Neural cell (in vitro differentiated cells): ENCODE data around the gene YKT6. TPM values are rescaled to one million over a fixed set of nuclear protein-coding genes. Genes with fewer than 3 reads are reported as not detected.

Source experiments
- H2AFZ ChIP-seq: fragments of 200-600, 300-800 bp; sonication (generic), shearing (Covaris generic); 2 replicates; pipeline ENCODE4 v1.6.0; 2014; ENCODE audit warnings: low read depth, mild to moderate bottlenecking, antibody characterized with exemption, low read length, moderate library complexity
- H3F3A ChIP-seq: fragments of 200-600 bp; shearing (Covaris generic); 2 replicates; pipeline ENCODE4 v1.6.1; 2016; ENCODE audit warnings: mild to moderate bottlenecking, moderate library complexity, mixed read lengths, antibody characterized with exemption, low read length; ENCODE audit not compliant: insufficient read depth, poor library complexity, severe bottlenecking
- H3K27ac ChIP-seq: fragments of 200-600, 300-800 bp; sonication (generic), shearing (Covaris generic); 2 replicates; pipeline ENCODE4 v1.5.1; 2014; ENCODE audit warnings: mild to moderate bottlenecking, low read length, moderate library complexity
- H3K27me3 ChIP-seq: fragments of 300-800, 200-600 bp; sonication (generic), shearing (Covaris generic); 2 replicates; pipeline ENCODE4 v1.6.0; 2014; ENCODE audit warnings: mild to moderate bottlenecking, low read depth, low read length, moderate library complexity; ENCODE audit not compliant: insufficient read depth
- H3K36me3 ChIP-seq: fragments of 300-800, 200-600 bp; sonication (generic), shearing (Covaris generic); 2 replicates; pipeline ENCODE4 v1.5.1; 2014; ENCODE audit warnings: mild to moderate bottlenecking, antibody characterized with exemption, low read length, moderate library complexity; ENCODE audit not compliant: insufficient read depth
- H3K4me2 ChIP-seq: fragments of 300-800, 200-600 bp; sonication (generic), shearing (Covaris generic); 2 replicates; pipeline ENCODE4 v1.6.0; 2014; ENCODE audit warnings: mild to moderate bottlenecking, low read length
- H3K4me3 ChIP-seq: fragments of 300-800, 200-600 bp; sonication (generic), shearing (Covaris generic); 2 replicates; pipeline ENCODE4 v1.5.1; 2014; ENCODE audit warnings: mild to moderate bottlenecking, low read length, moderate library complexity
- H3K79me2 ChIP-seq: fragments of 200-600 bp; shearing (Covaris generic); replicated peaks from 2 replicates; pipeline ENCODE4 v1.6.0; 2014; ENCODE audit warnings: mild to moderate bottlenecking, low read length, moderate library complexity; ENCODE audit not compliant: insufficient read depth
- H3K9ac ChIP-seq: fragments of 300-800, 200-600 bp; sonication (generic), shearing (Covaris generic); 2 replicates; pipeline ENCODE4 v1.6.1; 2016; ENCODE audit warnings: mild to moderate bottlenecking, low read length, mixed read lengths
- H3K9me2 ChIP-seq: fragments of 200-600 bp; shearing (Covaris generic); 2 replicates; pipeline ENCODE4 v1.6.1; 2016; ENCODE audit warnings: mild to moderate bottlenecking, low read length, mixed read lengths; ENCODE audit not compliant: insufficient read depth
- H3K9me3 ChIP-seq: fragments of 200-600, 300-800 bp; sonication (generic), shearing (Covaris generic); 2 replicates; pipeline ENCODE4 v1.6.1; 2016; ENCODE audit warnings: mild to moderate bottlenecking, mixed run types, low read length, moderate library complexity, mixed read lengths
- H4K20me1 ChIP-seq: fragments of 200-600 bp; shearing (Covaris generic); 2 replicates; pipeline ENCODE4 v1.6.1; 2016; ENCODE audit warnings: mild to moderate bottlenecking, mixed run types; ENCODE audit not compliant: insufficient read depth
- CTCF ChIP-seq: fragments of 450-650 bp; IDR thresholded peaks from 2 replicates; pipeline ENCODE4 v1.5.1; 2014; ENCODE audit warnings: antibody characterized with exemption, mild to moderate bottlenecking, moderate library complexity; ENCODE audit not compliant: poor library complexity, severe bottlenecking
- EP300 ChIP-seq: fragments of 450-650 bp; conservative IDR thresholded peaks from 2 replicates; pipeline ENCODE4 v1.6.1; 2014; ENCODE audit warnings: antibody characterized with exemption, mild to moderate bottlenecking, moderate library complexity; ENCODE audit not compliant: poor library complexity, severe bottlenecking
- EZH2 ChIP-seq: fragments of 200-600, 300-800 bp; shearing (Covaris generic), sonication (generic); IDR thresholded peaks from 2 replicates; pipeline ENCODE4 v1.6.1; 2014; ENCODE audit warnings: antibody characterized with exemption, low read length, borderline replicate concordance, mild to moderate bottlenecking; ENCODE audit not compliant: insufficient read depth, poor library complexity, severe bottlenecking
- MXI1 ChIP-seq: fragments of 450-650 bp; conservative IDR thresholded peaks from 2 replicates; pipeline ENCODE4 v1.6.1; 2014; ENCODE audit warnings: antibody characterized with exemption, mild to moderate bottlenecking; ENCODE audit not compliant: poor library complexity, severe bottlenecking
- POLR2AphosphoS5 ChIP-seq: IDR thresholded peaks from 2 replicates; pipeline ENCODE4 v1.6.1; 2012
- RAD21 ChIP-seq: fragments of 450-650 bp; conservative IDR thresholded peaks from 2 replicates; pipeline ENCODE4 v1.6.1; 2014; ENCODE audit warnings: antibody characterized with exemption, mild to moderate bottlenecking, moderate library complexity
- REST ChIP-seq: IDR thresholded peaks from 2 replicates; pipeline ENCODE4 v1.6.1; 2012; ENCODE audit warnings: borderline replicate concordance
- SMC3 ChIP-seq: fragments of 450-650 bp; conservative IDR thresholded peaks from 2 replicates; pipeline ENCODE4 v1.6.1; 2014; ENCODE audit warnings: antibody characterized with exemption, mild to moderate bottlenecking, moderate library complexity; ENCODE audit not compliant: poor library complexity
- TAF1 ChIP-seq: IDR thresholded peaks from 2 replicates; pipeline ENCODE4 v1.6.1; 2012; ENCODE audit warnings: low read depth
- polyA plus RNA-seq: library from polyadenylated mRNA; depleted of rRNA; stranded (reverse); fragments of >200 nt; gene quantifications from 2 replicates; pipeline ENCODE4 v1.2.3, GENCODE V29; 2014

The YKT6 gene
- polyA plus RNA-seq, 1 donor from 2014 or later, result 93.4 TPM

GRCh38 chr7:44230286-44230685 is 29.5 kb downstream of the YKT6 start:
- Histone ChIP-seq H3K9me3 (no peaks in the 10 kb centered on the region), H3K27ac (no peak overlapping the region), H3K27me3 (no peaks in the 10 kb centered on the region), H3F3A (no peaks in the 10 kb centered on the region), H3K4me2 (no peak overlapping the region), H2AFZ (no peak overlapping the region), H3K36me3 (no peaks in the 10 kb centered on the region), H3K9ac (no peak overlapping the region), H4K20me1 (no peaks in the 10 kb centered on the region), H3K4me3 (no peak overlapping the region), H3K9me2 (no peaks in the 10 kb centered on the region), H3K79me2 (no peaks in the 10 kb centered on the region)
- TF ChIP-seq CTCF (no peak), EZH2 (no peak), REST (no peak)

GRCh38 chr7:44231088-44231487 is 30.3 kb downstream of the YKT6 start:
- H4K20me1 ChIP-seq, result no peaks in the 10 kb centered on the region

More at GRCh38 chr7:44231088-44231487, 30.3 kb downstream of the YKT6 start:
- no peak overlapping the region for H3K4me3 ChIP-seq
- no peak for TF ChIP-seq CTCF
- TF ChIP-seq REST, result no peak
- no peak for TF ChIP-seq EZH2
- TF ChIP-seq MXI1, result no peak
- TF ChIP-seq TAF1, result no peak
- TF ChIP-seq SMC3, result no peak
- no peak for TF ChIP-seq POLR2AphosphoS5
- no peak for TF ChIP-seq RAD21
- TF ChIP-seq EP300, result no peak
- no peak overlapping the region for H3K4me2 ChIP-seq
- no peaks in the 10 kb centered on the region for H3K9me3 ChIP-seq
- H3K79me2 ChIP-seq, result no peaks in the 10 kb centered on the region
- H3K36me3 ChIP-seq, result no peaks in the 10 kb centered on the region
- H3F3A ChIP-seq, result no peaks in the 10 kb centered on the region
- H3K9me2 ChIP-seq, result no peaks in the 10 kb centered on the region
- no peak overlapping the region for H2AFZ ChIP-seq
- no peak overlapping the region for H3K9ac ChIP-seq
- no peak overlapping the region for H3K27ac ChIP-seq
- no peaks in the 10 kb centered on the region for H3K27me3 ChIP-seq
